ENCODE data around the gene ALDH3B2. TPM values are rescaled to one million over a fixed set of nuclear protein-coding genes. Genes with fewer than 3 reads are reported as not detected.
"Not testable (repeated sequence)": the region's sequence is repeated elsewhere in the genome, so short reads cannot be mapped to it uniquely, and the experiment has no call there.

Gene ALDH3B2
- polyA plus RNA-seq (ENCODE audit: insufficient read length in 10 of 10): 10 to 100 TPM in 1 of 10 donors, 1 to 10 TPM in 1, under 1 TPM in 3, not detected in 5; 0.09 to 11.5 (median 0.39) TPM
- long read RNA-seq, donor 1: 0 reads
- long read RNA-seq, donor 2: 0 reads
- long read RNA-seq, donor 3: 0 reads
- long read RNA-seq, donor 4: 0 reads
- long read RNA-seq, donor 5: 0 reads
- long read RNA-seq, donor 6: 0 reads
- long read RNA-seq, donor 7: 0 reads
- long read RNA-seq, donor 8, partial matches to known transcripts: 5 of 5 reads
- long read RNA-seq, donor 8, other reads (novel, unspliced or antisense): 0 of 5 reads
- long read RNA-seq, donor 9: 0 reads

- no peak for DNase-seq
These were observed at the start of gene ALDH3B2 for GRCh38 chr11:67674442-67674871. ALDH3B2 (minus strand) TSS chr11:67674623; CDS start chr11:67666935, 7,688 bp downstream.

- not testable (repeated sequence) for DNase-seq
These were observed 48.6 kb upstream of the ALDH3B2 start for GRCh38 chr11:67723036-67723435.

GRCh38 chr11:67716226-67716625, 41.8 kb upstream of the ALDH3B2 start:
- not testable (repeated sequence) for DNase-seq

GRCh38 chr11:67715801-67716200, 41.4 kb upstream of the ALDH3B2 start:
- not testable (repeated sequence) for DNase-seq

- DNase-seq: not testable (repeated sequence)
These were observed 39.6 kb upstream of the ALDH3B2 start for GRCh38 chr11:67713892-67714509.

- DNase-seq: not testable (repeated sequence)
These were observed 37.3 kb upstream of the ALDH3B2 start for GRCh38 chr11:67711676-67712075.

GRCh38 chr11:67711212-67711611, 36.8 kb upstream of the ALDH3B2 start:
- not testable (repeated sequence) for DNase-seq

- not testable (repeated sequence) for DNase-seq
These were observed 35.4 kb upstream of the ALDH3B2 start for GRCh38 chr11:67709806-67710205.

- DNase-seq: no peak
These were observed 30.8 kb upstream of the ALDH3B2 start for GRCh38 chr11:67705264-67705663.

GRCh38 chr11:67704524-67704923, 30.1 kb upstream of the ALDH3B2 start:
- no peak for DNase-seq

GRCh38 chr11:67703709-67704108, 29.3 kb upstream of the ALDH3B2 start:
- DNase-seq: not testable (repeated sequence)

- no peak for DNase-seq
These were observed 26.3 kb upstream of the ALDH3B2 start for GRCh38 chr11:67700548-67701262.

GRCh38 chr11:67700141-67700540, 25.7 kb upstream of the ALDH3B2 start:
- no peak for DNase-seq

- DNase-seq: no peak
These were observed 25.1 kb upstream of the ALDH3B2 start for GRCh38 chr11:67699521-67699920.

GRCh38 chr11:67698247-67698646, 23.8 kb upstream of the ALDH3B2 start:
- DNase-seq: no peak

GRCh38 chr11:67697846-67698245, 23.4 kb upstream of the ALDH3B2 start:
- no peak for DNase-seq

GRCh38 chr11:67696998-67697397, 22.6 kb upstream of the ALDH3B2 start:
- no peak for DNase-seq

GRCh38 chr11:67695606-67696005, 21.2 kb upstream of the ALDH3B2 start:
- no peak for DNase-seq

- DNase-seq: no peak
These were observed 20.6 kb upstream of the ALDH3B2 start for GRCh38 chr11:67694875-67695555.

- no peak for DNase-seq
These were observed 16.7 kb upstream of the ALDH3B2 start for GRCh38 chr11:67691149-67691548.

- no peak for DNase-seq
These were observed 14.8 kb upstream of the ALDH3B2 start for GRCh38 chr11:67689178-67689577.

- no peak for DNase-seq
These were observed 13.6 kb upstream of the ALDH3B2 start for GRCh38 chr11:67687986-67688385.

Data from muscle of back (tissue), 13 donors.